HepG2 (cell line): ENCODE results near the gene FCHSD1. TPM values are rescaled to one million over a fixed set of nuclear protein-coding genes. Genes with fewer than 3 reads are reported as not detected.

Source experiments
- CEBPG ChIP-seq: IDR thresholded peaks from 2 replicates; pipeline ENCODE4 v1.6.1; 2016
- FOSL2 ChIP-seq: sonication (generic); formaldehyde crosslinking; IDR thresholded peaks from 2 replicates; pipeline ENCODE4 v1.4.0; 2020; ENCODE audit warnings: missing genetic modification reagents
- MEF2D ChIP-seq: sonication (generic); formaldehyde crosslinking; IDR thresholded peaks from 2 replicates; pipeline ENCODE4 v1.5.1; 2020; ENCODE audit warnings: mild to moderate bottlenecking, missing genetic modification reagents
- NAIF1 ChIP-seq: sonication (generic); formaldehyde crosslinking; IDR thresholded peaks from 2 replicates; pipeline ENCODE4 v1.5.0; 2020; ENCODE audit warnings: mild to moderate bottlenecking, missing genetic modification reagents, borderline replicate concordance
- polyA plus RNA-seq, 8 experiments: library from polyadenylated mRNA; depleted of rRNA in 3 of 8; stranded (reverse) in 7 of 8; unstranded in 1 of 8; fragments of >200 nt; fragmentation: Illumina TruSeq in 4 of 8; extraction: Trizol in 4 of 8; gene quantifications; 2 replicates each; pipeline versions ENCODE4 v1.2.1 to v1.2.3, GENCODE V29; 2011 to 2016; ENCODE audit warnings: low read depth in 4 of 8, missing spikeins in 1 of 8, mixed read lengths in 1 of 8; ENCODE audit not compliant: insufficient read depth in 1 of 8
- total RNA-seq, 5 experiments: library from RNA; depleted of rRNA; stranded (reverse); fragments of >200 nt; fragmentation: Illumina TruSeq; extraction: Trizol; gene quantifications; 2 replicates each; pipeline ENCODE4 v1.2.3, GENCODE V29; 2016; ENCODE audit warnings: low read depth in 1 of 5
- TF ChIP-seq, protein P1 (sequence below): sonication (generic); formaldehyde crosslinking; IDR thresholded peaks from 2 replicates; pipeline ENCODE4 v1.4.0; 2020; ENCODE audit warnings: missing genetic modification reagents, borderline replicate concordance
- TF ChIP-seq, protein P2 (sequence below): sonication (generic); formaldehyde crosslinking; IDR thresholded peaks from 2 replicates; pipeline ENCODE4 v1.5.1; 2020; ENCODE audit warnings: mild to moderate bottlenecking, missing genetic modification reagents, moderate library complexity
- TF ChIP-seq, protein P3 (sequence below): IDR thresholded peaks from 2 replicates; pipeline ENCODE4 v1.6.1; 2016; ENCODE audit warnings: missing biosample characterization, missing genetic modification reagents, low read depth

FCHSD1 gene
- total and polyA plus RNA-seq, 2 of the 13 experiments (the other 11 are each of a cell fraction or from before 2014, with no cell fraction given), result 5.5 to 15.4 TPM

DNA sequence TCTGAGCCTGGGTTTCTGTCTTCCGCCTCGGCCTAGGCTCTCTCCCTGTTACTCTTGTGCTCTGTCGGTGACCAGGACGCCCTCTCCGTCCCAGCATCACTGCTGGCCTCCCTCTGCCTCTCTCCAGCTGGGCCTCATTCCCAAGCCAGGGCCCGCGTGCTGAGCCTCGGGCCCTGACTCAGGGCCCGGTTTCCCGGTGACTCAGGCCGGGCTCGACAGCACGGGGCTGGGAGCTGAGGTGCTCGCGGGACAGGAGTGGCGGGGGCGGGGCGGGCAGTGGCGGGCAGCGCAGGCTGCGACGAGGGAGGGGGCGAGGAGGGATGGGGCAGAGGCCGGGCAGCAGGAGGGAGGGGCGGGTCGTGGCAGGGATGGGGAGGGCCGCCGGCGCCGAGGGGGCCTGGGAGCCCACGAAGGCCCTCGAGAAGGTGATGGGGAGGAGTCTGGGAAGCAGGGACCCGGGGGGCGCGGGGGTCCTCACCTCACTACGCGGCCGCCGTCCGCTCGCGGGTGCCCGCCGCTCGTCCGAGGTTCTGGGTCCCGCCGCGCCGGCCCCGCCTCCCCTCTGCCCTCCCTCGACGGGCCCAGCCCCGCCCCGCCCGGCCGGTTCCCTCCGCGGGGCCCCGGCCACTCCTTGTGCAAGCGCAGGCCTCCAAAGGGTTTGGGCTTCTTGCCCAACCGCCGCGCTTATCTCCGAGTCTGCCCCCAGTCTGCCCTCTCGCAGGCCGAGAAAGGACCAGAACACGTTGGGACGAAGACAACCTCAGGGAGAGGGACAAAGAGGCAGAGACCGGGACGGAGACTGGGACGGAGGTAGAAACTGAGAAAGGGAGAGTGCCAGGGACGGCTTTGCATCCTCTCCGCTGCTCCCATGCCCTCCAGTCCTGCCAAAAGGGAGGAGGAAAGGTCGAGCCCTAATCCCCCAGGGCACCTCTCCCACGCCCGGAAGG, 30.8 kb upstream of the FCHSD1 start, which contains the start of gene ARAP3 (continued):
- TF ChIP-seq, protein P1, sequence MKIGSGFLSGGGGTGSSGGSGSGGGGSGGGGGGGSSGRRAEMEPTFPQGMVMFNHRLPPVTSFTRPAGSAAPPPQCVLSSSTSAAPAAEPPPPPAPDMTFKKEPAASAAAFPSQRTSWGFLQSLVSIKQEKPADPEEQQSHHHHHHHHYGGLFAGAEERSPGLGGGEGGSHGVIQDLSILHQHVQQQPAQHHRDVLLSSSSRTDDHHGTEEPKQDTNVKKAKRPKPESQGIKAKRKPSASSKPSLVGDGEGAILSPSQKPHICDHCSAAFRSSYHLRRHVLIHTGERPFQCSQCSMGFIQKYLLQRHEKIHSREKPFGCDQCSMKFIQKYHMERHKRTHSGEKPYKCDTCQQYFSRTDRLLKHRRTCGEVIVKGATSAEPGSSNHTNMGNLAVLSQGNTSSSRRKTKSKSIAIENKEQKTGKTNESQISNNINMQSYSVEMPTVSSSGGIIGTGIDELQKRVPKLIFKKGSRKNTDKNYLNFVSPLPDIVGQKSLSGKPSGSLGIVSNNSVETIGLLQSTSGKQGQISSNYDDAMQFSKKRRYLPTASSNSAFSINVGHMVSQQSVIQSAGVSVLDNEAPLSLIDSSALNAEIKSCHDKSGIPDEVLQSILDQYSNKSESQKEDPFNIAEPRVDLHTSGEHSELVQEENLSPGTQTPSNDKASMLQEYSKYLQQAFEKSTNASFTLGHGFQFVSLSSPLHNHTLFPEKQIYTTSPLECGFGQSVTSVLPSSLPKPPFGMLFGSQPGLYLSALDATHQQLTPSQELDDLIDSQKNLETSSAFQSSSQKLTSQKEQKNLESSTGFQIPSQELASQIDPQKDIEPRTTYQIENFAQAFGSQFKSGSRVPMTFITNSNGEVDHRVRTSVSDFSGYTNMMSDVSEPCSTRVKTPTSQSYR (CRISPR knock-in tag), result no peak
- TF ChIP-seq NAIF1 (no peak), CEBPG (CRISPR knock-in tag) (peak; percentile 32), MEF2D (no peak), FOSL2 (peak; percentile 48)
- TF ChIP-seq, protein P2, sequence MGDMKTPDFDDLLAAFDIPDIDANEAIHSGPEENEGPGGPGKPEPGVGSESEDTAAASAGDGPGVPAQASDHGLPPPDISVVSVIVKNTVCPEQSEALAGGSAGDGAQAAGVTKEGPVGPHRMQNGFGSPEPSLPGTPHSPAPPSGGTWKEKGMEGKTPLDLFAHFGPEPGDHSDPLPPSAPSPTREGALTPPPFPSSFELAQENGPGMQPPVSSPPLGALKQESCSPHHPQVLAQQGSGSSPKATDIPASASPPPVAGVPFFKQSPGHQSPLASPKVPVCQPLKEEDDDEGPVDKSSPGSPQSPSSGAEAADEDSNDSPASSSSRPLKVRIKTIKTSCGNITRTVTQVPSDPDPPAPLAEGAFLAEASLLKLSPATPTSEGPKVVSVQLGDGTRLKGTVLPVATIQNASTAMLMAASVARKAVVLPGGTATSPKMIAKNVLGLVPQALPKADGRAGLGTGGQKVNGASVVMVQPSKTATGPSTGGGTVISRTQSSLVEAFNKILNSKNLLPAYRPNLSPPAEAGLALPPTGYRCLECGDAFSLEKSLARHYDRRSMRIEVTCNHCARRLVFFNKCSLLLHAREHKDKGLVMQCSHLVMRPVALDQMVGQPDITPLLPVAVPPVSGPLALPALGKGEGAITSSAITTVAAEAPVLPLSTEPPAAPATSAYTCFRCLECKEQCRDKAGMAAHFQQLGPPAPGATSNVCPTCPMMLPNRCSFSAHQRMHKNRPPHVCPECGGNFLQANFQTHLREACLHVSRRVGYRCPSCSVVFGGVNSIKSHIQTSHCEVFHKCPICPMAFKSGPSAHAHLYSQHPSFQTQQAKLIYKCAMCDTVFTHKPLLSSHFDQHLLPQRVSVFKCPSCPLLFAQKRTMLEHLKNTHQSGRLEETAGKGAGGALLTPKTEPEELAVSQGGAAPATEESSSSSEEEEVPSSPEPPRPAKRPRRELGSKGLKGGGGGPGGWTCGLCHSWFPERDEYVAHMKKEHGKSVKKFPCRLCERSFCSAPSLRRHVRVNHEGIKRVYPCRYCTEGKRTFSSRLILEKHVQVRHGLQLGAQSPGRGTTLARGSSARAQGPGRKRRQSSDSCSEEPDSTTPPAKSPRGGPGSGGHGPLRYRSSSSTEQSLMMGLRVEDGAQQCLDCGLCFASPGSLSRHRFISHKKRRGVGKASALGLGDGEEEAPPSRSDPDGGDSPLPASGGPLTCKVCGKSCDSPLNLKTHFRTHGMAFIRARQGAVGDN, result peak; percentile 54
- TF ChIP-seq, protein P3, sequence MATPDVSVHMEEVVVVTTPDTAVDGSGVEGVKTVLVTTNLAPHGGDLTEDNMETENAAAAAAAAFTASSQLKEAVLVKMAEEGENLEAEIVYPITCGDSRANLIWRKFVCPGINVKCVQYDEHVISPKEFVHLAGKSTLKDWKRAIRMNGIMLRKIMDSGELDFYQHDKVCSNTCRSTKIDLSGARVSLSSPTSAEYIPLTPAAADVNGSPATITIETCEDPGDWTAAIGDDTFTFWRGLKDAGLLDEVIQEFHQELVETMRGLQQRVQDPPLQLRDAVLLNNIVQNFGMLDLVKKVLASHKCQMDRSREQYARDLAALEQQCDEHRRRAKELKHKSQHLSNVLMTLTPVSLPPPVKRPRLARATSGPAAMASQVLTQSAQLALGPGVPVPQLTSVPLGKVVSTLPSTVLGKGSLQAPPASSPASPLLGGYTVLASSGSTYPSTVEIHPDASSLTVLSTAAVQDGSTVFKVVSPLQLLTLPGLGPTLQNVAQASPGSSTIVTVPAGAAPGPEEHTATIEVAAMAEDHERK, result no peak
